Measurements from ENCODE around the gene DUSP22. TPM values are rescaled to one million over a fixed set of nuclear protein-coding genes. Genes with fewer than 3 reads are reported as not detected.

DUSP22 gene
- total and polyA plus RNA-seq, 2 experiments from 2014 or later = 24.2 to 26.3 TPM

GRCh38 chr6:331622-332521 lies 39.6 kb downstream of the DUSP22 start:
- no peaks in the 10 kb centered on the region for H3K9me2 ChIP-seq (replicated peaks; ENCODE audit: insufficient read depth)
- H3K36me3 ChIP-seq (replicated peaks; ENCODE audit: insufficient read depth, low read depth) = no peaks in the 10 kb centered on the region
- 74% methylated on average over 13 of the region's 13 CpGs for WGBS (ENCODE audit: low lambda C conversion rate, missing lambda C conversion rate)
- H3K79me2 ChIP-seq = peaks cover 8% of the 10 kb centered on the region
- no peak overlapping the region for H3K27ac ChIP-seq
- no peaks in the 10 kb centered on the region for H3K9me3 ChIP-seq (ENCODE audit: low read depth)
- H3K4me2 ChIP-seq = no peak overlapping the region
- no peak overlapping the region for H3K4me3 ChIP-seq
- H3K4me1 ChIP-seq (ENCODE audit: insufficient read depth) = no peaks in the 10 kb centered on the region
- H3K27me3 ChIP-seq = no peaks in the 10 kb centered on the region
- TF ChIP-seq EZH2 (IDR thresholded peaks at IDR 0.05; ENCODE audit: borderline replicate concordance) = no peak
- TF ChIP-seq, protein P1, sequence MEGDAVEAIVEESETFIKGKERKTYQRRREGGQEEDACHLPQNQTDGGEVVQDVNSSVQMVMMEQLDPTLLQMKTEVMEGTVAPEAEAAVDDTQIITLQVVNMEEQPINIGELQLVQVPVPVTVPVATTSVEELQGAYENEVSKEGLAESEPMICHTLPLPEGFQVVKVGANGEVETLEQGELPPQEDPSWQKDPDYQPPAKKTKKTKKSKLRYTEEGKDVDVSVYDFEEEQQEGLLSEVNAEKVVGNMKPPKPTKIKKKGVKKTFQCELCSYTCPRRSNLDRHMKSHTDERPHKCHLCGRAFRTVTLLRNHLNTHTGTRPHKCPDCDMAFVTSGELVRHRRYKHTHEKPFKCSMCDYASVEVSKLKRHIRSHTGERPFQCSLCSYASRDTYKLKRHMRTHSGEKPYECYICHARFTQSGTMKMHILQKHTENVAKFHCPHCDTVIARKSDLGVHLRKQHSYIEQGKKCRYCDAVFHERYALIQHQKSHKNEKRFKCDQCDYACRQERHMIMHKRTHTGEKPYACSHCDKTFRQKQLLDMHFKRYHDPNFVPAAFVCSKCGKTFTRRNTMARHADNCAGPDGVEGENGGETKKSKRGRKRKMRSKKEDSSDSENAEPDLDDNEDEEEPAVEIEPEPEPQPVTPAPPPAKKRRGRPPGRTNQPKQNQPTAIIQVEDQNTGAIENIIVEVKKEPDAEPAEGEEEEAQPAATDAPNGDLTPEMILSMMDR (IDR thresholded peaks at IDR 0.05; ENCODE audit: poor library complexity) = no peak
- no peak for TF ChIP-seq EZH2phosphoT487 (IDR thresholded peaks at IDR 0.05; ENCODE audit: low read depth, severe bottlenecking, unreplicated experiment)
- H4K20me1 ChIP-seq (ENCODE audit: insufficient read depth, poor library complexity, severe bottlenecking) = no peaks in the 10 kb centered on the region
- DNase-seq (ENCODE audit: low spot score) = no peak
- H2AFZ ChIP-seq = no peak overlapping the region

DNA sequence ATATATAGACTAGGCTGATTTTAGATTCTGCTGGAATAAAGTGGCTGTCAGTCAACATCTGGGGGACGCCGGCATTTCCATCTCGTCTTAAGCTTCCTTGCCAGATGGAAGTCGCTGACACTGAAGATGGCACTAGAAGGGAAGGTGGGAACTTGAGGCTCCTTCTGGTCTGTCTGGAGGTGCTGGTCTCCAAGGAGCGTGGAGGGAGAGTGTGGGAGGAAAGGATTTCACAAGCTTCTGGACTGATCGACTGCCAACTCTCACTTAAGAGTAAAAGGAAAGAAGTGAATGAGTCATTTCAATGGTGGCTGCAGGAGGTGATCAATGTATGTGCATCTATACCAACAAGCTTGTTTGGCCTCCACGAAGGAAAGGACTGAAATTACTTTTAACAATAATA lies 40.4 kb downstream of the DUSP22 start:
- Histone ChIP-seq H3K4me2 (no peak overlapping the region), H3K9me3 (ENCODE audit: low read depth) (no peaks in the 10 kb centered on the region), H4K20me1 (ENCODE audit: insufficient read depth, poor library complexity, severe bottlenecking) (no peaks in the 10 kb centered on the region), H3K4me1 (ENCODE audit: insufficient read depth) (no peaks in the 10 kb centered on the region), H3K27me3 (no peaks in the 10 kb centered on the region), H3K36me3 (replicated peaks; ENCODE audit: insufficient read depth, low read depth) (no peaks in the 10 kb centered on the region), H2AFZ (no peak overlapping the region), H3K27ac (no peak overlapping the region), H3K79me2 (peaks cover 8% of the 10 kb centered on the region), H3K4me3 (no peak overlapping the region), H3K9me2 (replicated peaks; ENCODE audit: insufficient read depth) (no peaks in the 10 kb centered on the region)
- DNase-seq (ENCODE audit: low spot score) = no peak
- TF ChIP-seq, protein P1 (IDR thresholded peaks at IDR 0.05; ENCODE audit: poor library complexity) = no peak
- TF ChIP-seq EZH2 (IDR thresholded peaks at IDR 0.05; ENCODE audit: borderline replicate concordance) = no peak
- TF ChIP-seq EZH2phosphoT487 (IDR thresholded peaks at IDR 0.05; ENCODE audit: low read depth, severe bottlenecking, unreplicated experiment) = no peak
- WGBS (ENCODE audit: low lambda C conversion rate, missing lambda C conversion rate) = 84% methylated on average over 7 of the region's 7 CpGs

DNA sequence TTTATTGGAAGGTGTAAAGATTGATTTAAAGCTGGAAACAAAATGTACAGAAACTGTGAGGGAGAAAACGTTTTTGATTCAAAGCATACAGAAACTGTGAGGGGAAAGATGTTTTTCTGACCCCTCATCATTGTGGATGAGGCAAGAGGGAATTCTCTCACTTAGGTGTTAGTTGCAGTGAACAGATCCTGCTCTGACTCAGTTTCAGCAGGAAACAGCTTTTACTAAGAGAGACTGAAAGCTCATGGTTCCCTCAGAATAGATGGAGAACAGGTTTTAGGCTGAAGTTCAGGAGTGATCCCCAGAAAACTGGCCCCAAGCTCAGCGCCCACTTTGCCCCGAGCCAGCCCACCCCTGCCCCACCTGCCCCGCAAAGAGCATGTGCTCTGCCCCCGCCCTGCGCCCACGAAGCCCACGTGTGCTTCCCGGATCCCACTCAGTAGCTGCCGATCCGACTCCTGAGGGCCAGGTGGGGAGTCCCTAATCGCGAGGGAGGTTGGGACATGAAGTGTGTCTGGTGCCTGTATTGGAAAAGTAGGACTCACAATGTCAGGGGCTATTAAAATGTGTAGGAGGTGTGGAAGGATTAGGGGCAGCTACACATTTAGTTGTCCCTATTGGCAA lies 41.2 kb downstream of the DUSP22 start:
- Histone ChIP-seq H3K9me2 (replicated peaks; ENCODE audit: insufficient read depth) (no peaks in the 10 kb centered on the region), H3K4me3 (no peak overlapping the region), H3K4me2 (no peak overlapping the region), H3K9me3 (ENCODE audit: low read depth) (no peaks in the 10 kb centered on the region), H3K27ac (no peak overlapping the region), H3K79me2 (peaks cover 6% of the 10 kb centered on the region), H4K20me1 (ENCODE audit: insufficient read depth, poor library complexity, severe bottlenecking) (no peaks in the 10 kb centered on the region), H3K4me1 (ENCODE audit: insufficient read depth) (no peaks in the 10 kb centered on the region), H3K27me3 (no peaks in the 10 kb centered on the region), H2AFZ (no peak overlapping the region), H3K36me3 (replicated peaks; ENCODE audit: insufficient read depth, low read depth) (no peaks in the 10 kb centered on the region)
- DNase-seq (ENCODE audit: low spot score) = no peak
- 80% methylated on average over 13 of the region's 13 CpGs for WGBS (ENCODE audit: low lambda C conversion rate, missing lambda C conversion rate)
- TF ChIP-seq EZH2phosphoT487 (IDR thresholded peaks at IDR 0.05; ENCODE audit: low read depth, severe bottlenecking, unreplicated experiment) (no peak), EZH2 (IDR thresholded peaks at IDR 0.05; ENCODE audit: borderline replicate concordance) (no peak)
- TF ChIP-seq, protein P1 (IDR thresholded peaks at IDR 0.05; ENCODE audit: poor library complexity) = no peak

All from hepatocyte (in vitro differentiated cells).